ENCODE results near the gene ALDH1L1. TPM values are rescaled to one million over a fixed set of nuclear protein-coding genes. Genes with fewer than 3 reads are reported as not detected.

Gene ALDH1L1
- total RNA-seq, 5 donors from 2014 or later (not counting 1 experiment from before 2014, with no cell fraction given), result 0.19 to 1.6 (median 0.20) TPM; not detected in 2

DNA sequence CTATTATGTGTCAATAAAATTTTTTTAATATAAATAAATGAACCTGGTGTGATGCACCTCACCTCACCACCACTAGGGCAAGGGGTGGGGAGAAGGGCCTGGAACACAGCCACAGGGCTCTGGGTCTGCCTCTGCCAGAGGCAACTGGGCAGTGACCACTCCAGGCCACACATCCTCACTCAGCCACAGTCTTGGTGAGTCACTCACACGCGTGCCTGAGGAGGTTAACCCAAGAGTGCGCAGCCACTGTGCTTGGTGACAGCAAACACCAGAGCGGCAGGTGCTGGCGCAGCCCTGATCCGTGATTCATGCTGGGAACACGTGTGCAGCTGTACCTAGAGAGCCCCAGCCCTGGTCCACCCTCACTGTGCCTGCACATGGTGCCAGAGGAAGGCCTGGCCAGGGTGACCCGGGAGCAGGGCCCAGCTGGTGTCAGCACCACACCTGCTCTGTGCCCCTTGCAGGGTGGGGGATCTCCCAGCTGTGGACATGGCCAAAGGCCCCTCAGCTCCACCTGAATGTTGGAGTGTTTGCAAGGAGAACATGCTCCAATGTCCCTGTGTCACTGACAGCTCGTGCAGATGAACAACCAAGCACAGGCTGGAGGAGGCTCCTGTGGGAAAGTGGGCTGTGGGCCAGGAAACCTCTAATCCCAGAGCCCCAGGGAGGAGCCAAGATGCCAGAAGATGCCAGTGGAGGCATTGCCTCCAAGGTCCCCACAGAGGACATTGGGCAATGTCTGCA lies 98.6 kb downstream of the ALDH1L1 start:
- Mint-ChIP-seq H3K4me3 (peak overlapping the region; percentile 19 to 92 (median 45)), H3K27me3 (no peaks in the 10 kb centered on the region), H3K27ac (no peak overlapping the region), H3K36me3 (peaks cover 7% of the 10 kb centered on the region), H3K9me3 (no peaks in the 10 kb centered on the region), H3K4me1 (peaks cover 20 to 28% (median 20%) of the 10 kb centered on the region in 3 donors)
- DNase-seq (peak in 5 of 35 experiments; percentile 8 to 20 (median 11)), ATAC-seq (replicated peaks in 1 of 4) (no peak)
- no peak overlapping the region for H3K27ac ChIP-seq (ENCODE audit: low read length)
- 93% methylated on average over 9 of the region's 9 CpGs for WGBS (ENCODE audit: insufficient coverage)
- POLR2A ChIA-PET, result no interaction called here
- CTCF ChIA-PET, result no interaction called here
- H3K27me3 ChIP-seq (replicated peaks in 1 of 2; ENCODE audit: control insufficient read depth in 2 of 2, extremely low read depth in 1 of 2, insufficient read depth in 2 of 2, low read length in 1 of 2), result no peaks in the 10 kb centered on the region
- no peaks in the 10 kb centered on the region for H3K9me3 ChIP-seq
- peaks cover 0 to 2% of the 10 kb centered on the region in 2 donors for H3K36me3 ChIP-seq (ENCODE audit: control insufficient read depth in 2 of 2, extremely low read depth in 1 of 2, insufficient read depth in 1 of 2, low read length in 1 of 2)
- no peak overlapping the region for H3K4me3 ChIP-seq (ENCODE audit: control insufficient read depth in 1 of 2, extremely low read depth in 1 of 2, low read length in 1 of 2)
- peaks cover 5 to 25% of the 10 kb centered on the region in 2 experiments for H3K4me1 ChIP-seq (ENCODE audit: control insufficient read depth in 1 of 2, extremely low read depth in 1 of 2, insufficient read depth in 2 of 2, low read length in 2 of 2)

GRCh38 chr3:126080970-126081369 lies 99.4 kb downstream of the ALDH1L1 start:
- Histone ChIP-seq H3K4me3 (ENCODE audit: control insufficient read depth in 1 of 2, extremely low read depth in 1 of 2, low read length in 1 of 2) (no peak overlapping the region), H3K4me1 (ENCODE audit: control insufficient read depth in 1 of 2, extremely low read depth in 1 of 2, insufficient read depth in 2 of 2, low read length in 2 of 2) (peaks cover 5 to 25% of the 10 kb centered on the region in 2 experiments), H3K36me3 (ENCODE audit: control insufficient read depth in 2 of 2, extremely low read depth in 1 of 2, insufficient read depth in 1 of 2, low read length in 1 of 2) (peaks cover 0 to 2% of the 10 kb centered on the region in 2 donors), H3K27ac (ENCODE audit: low read length) (no peak overlapping the region), H3K27me3 (replicated peaks in 1 of 2; ENCODE audit: control insufficient read depth in 2 of 2, extremely low read depth in 1 of 2, insufficient read depth in 2 of 2, low read length in 1 of 2) (no peaks in the 10 kb centered on the region), H3K9me3 (no peaks in the 10 kb centered on the region)
- ATAC-seq (replicated peaks in 1 of 4) (no peak), DNase-seq (no peak)
- ChIA-PET POLR2A (no interaction called here), CTCF (interaction anchor here in 1 of 2 donors (1.1 kb wide), 1 partner anchor 9 kb away, joined by 3 read pairs; no protein-coding TSS in a partner anchor)
- peak overlapping the region in 1 of 3 donors; percentile 13 for H3K4me3 Mint-ChIP-seq
- no peak overlapping the region for H3K27ac Mint-ChIP-seq
- peaks cover 20 to 28% (median 20%) of the 10 kb centered on the region in 3 donors for H3K4me1 Mint-ChIP-seq
- no CpG with 5 or more reads among the region's 5 CpGs for WGBS (ENCODE audit: insufficient coverage)
- H3K27me3 Mint-ChIP-seq, result no peaks in the 10 kb centered on the region
- no peaks in the 10 kb centered on the region for H3K9me3 Mint-ChIP-seq
- H3K36me3 Mint-ChIP-seq, result peaks cover 7% of the 10 kb centered on the region

- Histone ChIP-seq H3K9me3 (no peaks in the 10 kb centered on the region), H3K27ac (ENCODE audit: low read length) (no peak overlapping the region), H3K4me1 (ENCODE audit: control insufficient read depth in 1 of 2, extremely low read depth in 1 of 2, insufficient read depth in 2 of 2, low read length in 2 of 2) (peaks cover 0 to 12% of the 10 kb centered on the region in 2 experiments), H3K4me3 (ENCODE audit: control insufficient read depth in 1 of 2, extremely low read depth in 1 of 2, low read length in 1 of 2) (no peak overlapping the region), H3K36me3 (ENCODE audit: control insufficient read depth in 2 of 2, extremely low read depth in 1 of 2, insufficient read depth in 1 of 2, low read length in 1 of 2) (peaks cover 0 to 2% of the 10 kb centered on the region in 2 donors), H3K27me3 (replicated peaks in 1 of 2; ENCODE audit: control insufficient read depth in 2 of 2, extremely low read depth in 1 of 2, insufficient read depth in 2 of 2, low read length in 1 of 2) (no peaks in the 10 kb centered on the region)
- peaks cover 0 to 6% (median under 1%) of the 10 kb centered on the region in 3 donors for H3K9me3 Mint-ChIP-seq
- ATAC-seq (replicated peaks in 1 of 4), result no peak
- ChIA-PET POLR2A (no interaction called here), CTCF (interaction anchor here in 1 of 2 donors (0.6 kb wide), 1 partner anchor 554 kb away, joined by 3 read pairs; no protein-coding TSS in a partner anchor)
- H3K36me3 Mint-ChIP-seq, result peaks cover 11% of the 10 kb centered on the region
- H3K4me1 Mint-ChIP-seq, result peaks cover 7 to 15% (median 8%) of the 10 kb centered on the region in 3 donors
- no peak overlapping the region for H3K27ac Mint-ChIP-seq
- WGBS (ENCODE audit: insufficient coverage), result 100% methylated on average over 3 of the region's 4 CpGs
- no peaks in the 10 kb centered on the region for H3K27me3 Mint-ChIP-seq
- no peak for DNase-seq
- H3K4me3 Mint-ChIP-seq, result no peak overlapping the region
Measured at GRCh38 chr3:126078866-126079265, 101.5 kb downstream of the ALDH1L1 start.

DNA sequence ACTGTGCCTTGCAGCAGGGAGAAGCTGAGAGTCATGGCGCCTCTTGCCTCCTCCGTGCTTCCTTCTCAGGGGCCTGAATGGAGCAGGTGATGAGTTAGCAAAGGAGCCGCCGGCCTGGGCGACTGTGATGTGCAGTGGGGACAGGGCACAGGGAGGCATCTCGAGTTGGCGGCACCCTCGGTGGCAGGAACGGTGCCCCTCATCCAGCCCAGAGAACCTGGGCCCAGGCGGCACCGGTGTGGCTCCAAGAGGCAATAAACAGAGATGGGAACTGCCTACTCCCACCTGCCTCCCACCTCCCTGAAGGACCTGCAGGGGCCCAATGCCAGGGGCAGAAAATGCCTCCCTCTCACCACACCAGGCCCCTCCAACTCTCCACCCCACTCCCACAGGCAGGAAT lies 102.6 kb downstream of the ALDH1L1 start:
- Mint-ChIP-seq H3K36me3 (peaks cover 16% of the 10 kb centered on the region), H3K9me3 (peaks cover 0 to 13% (median 5%) of the 10 kb centered on the region in 3 donors), H3K27me3 (no peaks in the 10 kb centered on the region), H3K27ac (no peak overlapping the region), H3K4me1 (peaks cover 2 to 9% (median 3%) of the 10 kb centered on the region in 3 donors), H3K4me3 (no peak overlapping the region)
- POLR2A ChIA-PET, result no interaction called here
- no peaks in the 10 kb centered on the region for H3K9me3 ChIP-seq
- no peak for ATAC-seq (replicated peaks in 1 of 4)
- H3K36me3 ChIP-seq (ENCODE audit: control insufficient read depth in 2 of 2, extremely low read depth in 1 of 2, insufficient read depth in 1 of 2, low read length in 1 of 2), result peaks cover 0 to 2% of the 10 kb centered on the region in 2 donors
- no peak overlapping the region for H3K27ac ChIP-seq (ENCODE audit: low read length)
- WGBS (ENCODE audit: insufficient coverage), result 99% methylated on average over 11 of the region's 11 CpGs
- no peak for DNase-seq
- H3K4me3 ChIP-seq (ENCODE audit: control insufficient read depth in 1 of 2, extremely low read depth in 1 of 2, low read length in 1 of 2), result no peak overlapping the region
- CTCF ChIA-PET, result no interaction called here
- no peaks in the 10 kb centered on the region for H3K27me3 ChIP-seq (replicated peaks in 1 of 2; ENCODE audit: control insufficient read depth in 2 of 2, extremely low read depth in 1 of 2, insufficient read depth in 2 of 2, low read length in 1 of 2)
- H3K4me1 ChIP-seq (ENCODE audit: control insufficient read depth in 1 of 2, extremely low read depth in 1 of 2, insufficient read depth in 2 of 2, low read length in 2 of 2), result peaks cover 0 to 3% of the 10 kb centered on the region in 2 experiments

GRCh38 chr3:126076140-126076539 lies 104.2 kb downstream of the ALDH1L1 start:
- peaks cover 1 to 9% (median 2%) of the 10 kb centered on the region in 3 donors for H3K4me1 Mint-ChIP-seq
- H3K27me3 ChIP-seq (replicated peaks in 1 of 2; ENCODE audit: control insufficient read depth in 2 of 2, extremely low read depth in 1 of 2, insufficient read depth in 2 of 2, low read length in 1 of 2), result no peaks in the 10 kb centered on the region
- DNase-seq (no peak), ATAC-seq (replicated peaks in 1 of 4) (no peak)
- no peaks in the 10 kb centered on the region for H3K4me1 ChIP-seq (ENCODE audit: control insufficient read depth in 1 of 2, extremely low read depth in 1 of 2, insufficient read depth in 2 of 2, low read length in 2 of 2)
- ChIA-PET CTCF (no interaction called here), POLR2A (no interaction called here)
- H3K27me3 Mint-ChIP-seq, result no peaks in the 10 kb centered on the region
- peaks cover 25% of the 10 kb centered on the region for H3K36me3 Mint-ChIP-seq
- H3K36me3 ChIP-seq (ENCODE audit: control insufficient read depth in 2 of 2, extremely low read depth in 1 of 2, insufficient read depth in 1 of 2, low read length in 1 of 2), result peaks cover 0 to 2% of the 10 kb centered on the region in 2 donors
- H3K4me3 Mint-ChIP-seq, result no peak overlapping the region
- no peak overlapping the region for H3K4me3 ChIP-seq (ENCODE audit: control insufficient read depth in 1 of 2, extremely low read depth in 1 of 2, low read length in 1 of 2)
- H3K27ac Mint-ChIP-seq, result no peak overlapping the region
- H3K9me3 ChIP-seq, result no peaks in the 10 kb centered on the region
- H3K27ac ChIP-seq (ENCODE audit: low read length), result no peak overlapping the region
- peaks cover 0 to 17% (median 8%) of the 10 kb centered on the region in 3 donors for H3K9me3 Mint-ChIP-seq

GRCh38 chr3:126070146-126070545 lies 110.2 kb downstream of the ALDH1L1 start:
- no peak overlapping the region for H3K27ac Mint-ChIP-seq

More at GRCh38 chr3:126070146-126070545, 110.2 kb downstream of the ALDH1L1 start:
- ChIA-PET CTCF (no interaction called here), POLR2A (interaction anchor here in 1 of 2 donors (0.6 kb wide), 1 partner anchor 291 kb away, joined by 6 read pairs; no protein-coding TSS in a partner anchor)
- H3K4me3 ChIP-seq (ENCODE audit: control insufficient read depth in 1 of 2, extremely low read depth in 1 of 2, low read length in 1 of 2), result no peak overlapping the region
- peaks cover 0 to 5% of the 10 kb centered on the region in 2 donors for H3K36me3 ChIP-seq (ENCODE audit: control insufficient read depth in 2 of 2, extremely low read depth in 1 of 2, insufficient read depth in 1 of 2, low read length in 1 of 2)
- H3K36me3 Mint-ChIP-seq, result peaks cover 50% of the 10 kb centered on the region
- no peak overlapping the region for H3K27ac ChIP-seq (ENCODE audit: low read length)
- H3K4me3 Mint-ChIP-seq, result no peak overlapping the region
- no peaks in the 10 kb centered on the region for H3K9me3 ChIP-seq
- no peaks in the 10 kb centered on the region for H3K27me3 Mint-ChIP-seq
- peaks cover 0 to 17% (median 8%) of the 10 kb centered on the region in 3 donors for H3K9me3 Mint-ChIP-seq
- H3K4me1 ChIP-seq (ENCODE audit: control insufficient read depth in 1 of 2, extremely low read depth in 1 of 2, insufficient read depth in 2 of 2, low read length in 2 of 2), result no peaks in the 10 kb centered on the region
- 89% methylated on average over 4 of the region's 10 CpGs for WGBS (ENCODE audit: insufficient coverage)
- no peaks in the 10 kb centered on the region for H3K27me3 ChIP-seq (replicated peaks in 1 of 2; ENCODE audit: control insufficient read depth in 2 of 2, extremely low read depth in 1 of 2, insufficient read depth in 2 of 2, low read length in 1 of 2)
- DNase-seq (no peak), ATAC-seq (replicated peaks in 1 of 4) (no peak)
- H3K4me1 Mint-ChIP-seq, result peaks cover 0 to 7% (median 5%) of the 10 kb centered on the region in 3 donors
